H1 (cell line): Measurements from ENCODE around the gene ATP6V1A. TPM values are rescaled to one million over a fixed set of nuclear protein-coding genes. Genes with fewer than 3 reads are reported as not detected.

Source experiments
- CTCF ChIA-PET: fragments of 300-600 bp; sonication (Branson Sonifier 250); formaldehyde crosslinking; loops from one replicate; lab custom pipeline; 2021; ENCODE audit not compliant: partially characterized antibody; lab: Charles Lee
- POLR2A ChIA-PET: fragments of 300-600 bp; sonication (Branson Sonifier 250); formaldehyde crosslinking; loops from one replicate; lab custom pipeline; 2021; ENCODE audit warnings: inconsistent platforms; ENCODE audit not compliant: partially characterized antibody; lab: Charles Lee
- DNase-seq, 2 experiments: peaks; one replicate each; pipeline versions ENCODE4 v3.0.0 to v3.0.0-alpha.2; 2010 to 2022; ENCODE audit warnings: low spot score in 2 of 2, low read depth in 1 of 2, mixed read lengths in 1 of 2
- FAIRE-seq: peaks from 2 replicates; lab custom pipeline; 2011; peaks lifted over from hg19 to GRCh38; lab: Jason Lieb, UNC
- H2AFZ ChIP-seq: 2 replicates; pipeline ENCODE4 v1.8.1; 2012; ENCODE audit warnings: low read length, inconsistent platforms
- H2AK5ac ChIP-seq: 2 replicates; pipeline ENCODE4 v1.6.1; 2013; ENCODE audit warnings: low read depth, low read length
- H2BK120ac ChIP-seq: replicated peaks from 2 replicates; pipeline ENCODE3; 2013; ENCODE audit warnings: low read depth, low read length, inconsistent platforms
- H2BK12ac ChIP-seq: 2 replicates; pipeline ENCODE4 v1.6.1; 2013; ENCODE audit warnings: low read depth, low read length
- H2BK15ac ChIP-seq: 2 replicates; pipeline ENCODE4 v1.6.1; 2013; ENCODE audit warnings: low read length
- H2BK20ac ChIP-seq: 2 replicates; pipeline ENCODE4 v1.6.1; 2013; ENCODE audit warnings: low read length
- H2BK5ac ChIP-seq: 2 replicates; pipeline ENCODE4 v1.6.1; 2013; ENCODE audit warnings: low read depth, low read length
- H3K14ac ChIP-seq: 2 replicates; pipeline ENCODE4 v1.6.1; 2013; ENCODE audit warnings: inconsistent platforms; ENCODE audit not compliant: insufficient read length
- H3K18ac ChIP-seq: 2 replicates; pipeline ENCODE4 v1.6.1; 2013; ENCODE audit warnings: low read length; ENCODE audit errors: extremely low read depth
- H3K23ac ChIP-seq: 2 replicates; pipeline ENCODE4 v1.6.1; 2013; ENCODE audit warnings: inconsistent platforms; ENCODE audit not compliant: insufficient read length
- H3K23me2 ChIP-seq: 2 replicates; pipeline ENCODE4 v1.6.1; 2013; ENCODE audit warnings: low read depth, low read length
- H3K27ac ChIP-seq: 2 replicates; pipeline ENCODE4 v1.6.1; 2011; ENCODE audit warnings: low read depth, low read length, inconsistent platforms
- H3K27me3 ChIP-seq, 4 experiments: replicated peaks in 1 of 4; 1 replicate in 1 of 4; 2 replicates in 3 of 4; pipeline versions ENCODE4 v1.6.1 to v1.8.1; 2011 to 2013; ENCODE audit warnings: low read length in 3 of 4, mild to moderate bottlenecking in 3 of 4, inconsistent platforms in 2 of 4, mixed read lengths in 2 of 4, moderate library complexity in 1 of 4; ENCODE audit not compliant: control insufficient read depth in 3 of 4, insufficient read depth in 3 of 4; ENCODE audit errors: extremely low read depth in 1 of 4
- H3K36me3 ChIP-seq, 4 experiments: 2 replicates each; pipeline versions ENCODE4 v1.6.1 to v1.8.1; 2011 to 2013; ENCODE audit warnings: mild to moderate bottlenecking in 4 of 4, low read length in 3 of 4, moderate library complexity in 2 of 4, control low read depth in 1 of 4, inconsistent platforms in 1 of 4; ENCODE audit not compliant: insufficient read depth in 4 of 4, control insufficient read depth in 2 of 4
- H3K4ac ChIP-seq: replicated peaks from 2 replicates; pipeline ENCODE3; 2013; ENCODE audit warnings: low read length, low read depth, mixed read lengths, inconsistent platforms; ENCODE audit not compliant: insufficient read length
- H3K4me1 ChIP-seq, 4 experiments: replicated peaks in 1 of 4; 1 replicate in 1 of 4; 2 replicates in 3 of 4; pipeline versions ENCODE4 v1.6.1 to v1.8.1; 2011 to 2013; ENCODE audit warnings: low read length in 3 of 4, inconsistent platforms in 2 of 4, mixed read lengths in 1 of 4; ENCODE audit not compliant: insufficient read depth in 4 of 4, control insufficient read depth in 3 of 4
- H3K4me2 ChIP-seq, 2 experiments: 2 replicates each; pipeline versions ENCODE4 v1.6.1 to v1.8.1; 2011 to 2013; ENCODE audit warnings: low read depth in 2 of 2, low read length in 2 of 2, control low read depth in 1 of 2, inconsistent platforms in 1 of 2, mild to moderate bottlenecking in 1 of 2; ENCODE audit not compliant: insufficient read depth in 1 of 2
- H3K4me3 ChIP-seq, 4 experiments: fragments of 200-600, 300-600 bp in 1 of 4; sonication (generic), shearing (Covaris generic), sonication (Bioruptor Twin) in 1 of 4; 2 replicates each; pipeline versions ENCODE4 v1.5.1 to v1.8.1; 2011 to 2016; ENCODE audit warnings: low read length in 4 of 4, low read depth in 3 of 4, control low read depth in 2 of 4, inconsistent platforms in 2 of 4, mild to moderate bottlenecking in 2 of 4, mixed read lengths in 1 of 4, moderate library complexity in 1 of 4; ENCODE audit not compliant: insufficient read depth in 2 of 4; ENCODE audit errors: extremely low read depth in 1 of 4
- H3K56ac ChIP-seq: replicated peaks from 2 replicates; pipeline ENCODE3; 2013; ENCODE audit warnings: low read depth, mild to moderate bottlenecking, mixed read lengths, low read length, inconsistent platforms; ENCODE audit not compliant: insufficient read length
- H3K79me1 ChIP-seq: 2 replicates; pipeline ENCODE4 v1.6.1; 2013; ENCODE audit warnings: low read depth, low read length, control low read depth
- H3K79me2 ChIP-seq, 2 experiments: 2 replicates each; pipeline versions ENCODE4 v1.6.1 to v1.8.1; 2012 to 2013; ENCODE audit warnings: low read length in 2 of 2, mild to moderate bottlenecking in 2 of 2, inconsistent platforms in 1 of 2; ENCODE audit not compliant: insufficient read depth in 2 of 2, control insufficient read depth in 1 of 2
- H3K9ac ChIP-seq, 4 experiments: replicated peaks in 1 of 4; 1 replicate in 1 of 4; 2 replicates in 3 of 4; pipeline versions ENCODE4 v1.6.1 to v1.8.1; 2011 to 2013; ENCODE audit warnings: low read depth in 3 of 4, low read length in 3 of 4, control low read depth in 2 of 4, mild to moderate bottlenecking in 2 of 4, moderate library complexity in 2 of 4, inconsistent platforms in 1 of 4; ENCODE audit errors: extremely low read depth in 1 of 4
- H3K9me3 ChIP-seq, 2 experiments: 2 replicates each; pipeline versions ENCODE4 v1.6.1 to v1.8.1; 2012 to 2013; ENCODE audit warnings: mild to moderate bottlenecking in 2 of 2, moderate library complexity in 2 of 2, control low read depth in 1 of 2, inconsistent platforms in 1 of 2, low read depth in 1 of 2, low read length in 1 of 2, mixed read lengths in 1 of 2; ENCODE audit not compliant: insufficient read depth in 2 of 2
- H4K20me1 ChIP-seq, 2 experiments: replicated peaks in 1 of 2; 2 replicates each; pipeline versions ENCODE3 to v1.8.1; 2011 to 2013; ENCODE audit warnings: inconsistent platforms in 2 of 2, low read length in 2 of 2, mild to moderate bottlenecking in 1 of 2; ENCODE audit not compliant: insufficient read depth in 2 of 2, control insufficient read depth in 1 of 2
- H4K5ac ChIP-seq: 2 replicates; pipeline ENCODE4 v1.6.1; 2013; ENCODE audit warnings: low read length, low read depth, mixed read lengths, inconsistent platforms; ENCODE audit not compliant: insufficient read length
- H4K8ac ChIP-seq: 2 replicates; pipeline ENCODE4 v1.8.0; 2013; ENCODE audit warnings: mild to moderate bottlenecking, moderate library complexity, low read length, inconsistent platforms; ENCODE audit not compliant: insufficient read depth; ENCODE audit errors: extremely low read depth
- H4K91ac ChIP-seq: replicated peaks from 2 replicates; pipeline ENCODE3; 2013; ENCODE audit warnings: low read length, mixed read lengths, inconsistent platforms; ENCODE audit not compliant: insufficient read length
- JUN ChIP-seq: IDR thresholded peaks from 2 replicates; pipeline ENCODE4 v1.6.1; 2011; ENCODE audit warnings: low read depth, mild to moderate bottlenecking, improper control_type of control experiment, low read length
- TAF7 ChIP-seq: optimal IDR thresholded peaks from 2 replicates; pipeline ENCODE3; 2011; ENCODE audit warnings: low read depth, mild to moderate bottlenecking, inconsistent platforms, low read length, moderate library complexity, borderline replicate concordance
- WGBS, 2 experiments: shearing (Covaris generic) in 1 of 2; methylation state at CpG; one replicate each; pipeline versions ENCODE4 v1.1.6 to v1.1.7; 2013 to 2015; ENCODE audit warnings: low lambda C conversion rate in 2 of 2, mixed read lengths in 2 of 2, inconsistent platforms in 1 of 2, low coverage in 1 of 2, missing lambda C conversion rate in 1 of 2; ENCODE audit not compliant: insufficient replicate concordance in 2 of 2, insufficient coverage in 1 of 2, insufficient read length in 1 of 2; ENCODE audit errors: extremely low coverage in 1 of 2, missing lambda C conversion rate in 1 of 2; 5-methylcytosine and 5-hydroxymethylcytosine counted together
- polyA plus RNA-seq, 7 experiments: library from polyadenylated mRNA; depleted of rRNA in 3 of 7; stranded (reverse) in 5 of 7; unstranded in 2 of 7; fragments of >200 nt in 5 of 7; fragments of 200-250 nt in 2 of 7; gene quantifications; 1 replicate in 5 of 7; 2 replicates in 1 of 7; 4 replicates in 1 of 7; pipeline versions ENCODE4 v1.2.1 to v1.2.3, GENCODE V29; 2011 to 2013; ENCODE audit warnings: missing spikeins in 2 of 7, mixed read lengths in 2 of 7
- total RNA-seq: library from RNA; stranded (reverse); fragmentation: NEBNext Ultra II Directional; extraction: Animal tissue kit (Norgen Biotek cat#: 25700); gene quantifications from 2 replicates; pipeline ENCODE4 v1.2.1, GENCODE V29; 2021

The ATP6V1A gene
- total and polyA plus RNA-seq, 2 of the 8 experiments (the other 6 are each of a cell fraction or from before 2014, with no cell fraction given) = 15.4 to 90.9 TPM

DNA sequence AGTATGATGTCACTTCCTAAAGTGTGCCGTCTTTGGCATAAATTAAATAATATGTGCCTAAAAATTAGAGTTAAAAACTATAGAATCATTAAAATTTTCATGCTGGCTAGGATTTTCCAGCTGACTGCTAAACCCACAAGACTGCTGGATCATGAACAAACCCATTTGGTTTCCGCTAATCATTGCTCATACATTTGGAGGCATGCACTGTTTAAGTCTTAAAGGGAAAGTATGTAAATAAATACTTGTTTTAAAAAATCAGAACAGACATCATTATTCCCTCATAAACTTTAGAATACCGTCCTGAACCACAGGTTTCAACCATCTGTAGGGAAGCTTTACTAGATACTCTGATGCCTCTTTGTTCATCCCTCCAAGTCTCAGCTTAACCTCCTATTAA is 26.5 kb downstream of the ATP6V1A start:
- H3K4me2 ChIP-seq = no peak overlapping the region
- H3K36me3 ChIP-seq = no peaks in the 10 kb centered on the region
- H3K79me1 ChIP-seq = peaks cover 5% of the 10 kb centered on the region; the same call in 1 of the 2 replicates
- H3K4ac ChIP-seq = no peak overlapping the region
- FAIRE-seq (no peak), DNase-seq (no peak)
- H4K5ac ChIP-seq = no peak overlapping the region
- POLR2A ChIA-PET = no interaction called here
- 84% methylated on average over 3 of the region's 3 CpGs; no CpG with 5 or more reads in 1 of the 2 experiments for WGBS, 2 experiments
- H2AK5ac ChIP-seq = no peak overlapping the region
- H3K23me2 ChIP-seq = no peaks in the 10 kb centered on the region
- H4K20me1 ChIP-seq = peaks cover 0 to 2% of the 10 kb centered on the region in 2 experiments
- no peak overlapping the region for H3K9ac ChIP-seq
- H2BK20ac ChIP-seq = no peak overlapping the region
- H2AFZ ChIP-seq = no peak overlapping the region
- no peak overlapping the region for H2BK5ac ChIP-seq
- TF ChIP-seq TAF7 = no peak
- TF ChIP-seq JUN = no peak
- H2BK15ac ChIP-seq = no peak overlapping the region
- no peak overlapping the region for H3K23ac ChIP-seq
- H3K4me1 ChIP-seq = peaks cover 0 to 7% (median 0%) of the 10 kb centered on the region in 4 experiments; a peak in 1 of 7 replicates
- no peak overlapping the region for H3K27ac ChIP-seq
- CTCF ChIA-PET = no interaction called here
- no peak overlapping the region for H3K18ac ChIP-seq
- no peak overlapping the region for H3K14ac ChIP-seq
- no peak overlapping the region for H3K4me3 ChIP-seq
- peaks cover 0 to 2% of the 10 kb centered on the region in 2 experiments; a peak in 1 of 4 replicates for H3K79me2 ChIP-seq
- no peaks in the 10 kb centered on the region for H3K9me3 ChIP-seq
- no peak overlapping the region for H4K8ac ChIP-seq
- H3K27me3 ChIP-seq = no peaks in the 10 kb centered on the region
- no peak overlapping the region for H2BK12ac ChIP-seq
- no peak overlapping the region for H2BK120ac ChIP-seq
- no peak overlapping the region for H3K56ac ChIP-seq
- no peak overlapping the region for H4K91ac ChIP-seq
